Panc1 (cell line): ENCODE data around the gene UBE2D4.

ENCODE experiments used
- SIN3A ChIP-seq: IDR thresholded peaks from 2 replicates; pipeline ENCODE4 v1.6.1; 2012; ENCODE audit warnings: low read depth, mild to moderate bottlenecking, low read length, moderate library complexity, borderline replicate concordance; ENCODE audit not compliant: insufficient read depth
- TF ChIP-seq, protein P1 (sequence below): fragments of 450-650 bp; IDR thresholded peaks from 2 replicates; pipeline ENCODE4 v1.5.1; 2017; ENCODE audit warnings: mild to moderate bottlenecking

DNA sequence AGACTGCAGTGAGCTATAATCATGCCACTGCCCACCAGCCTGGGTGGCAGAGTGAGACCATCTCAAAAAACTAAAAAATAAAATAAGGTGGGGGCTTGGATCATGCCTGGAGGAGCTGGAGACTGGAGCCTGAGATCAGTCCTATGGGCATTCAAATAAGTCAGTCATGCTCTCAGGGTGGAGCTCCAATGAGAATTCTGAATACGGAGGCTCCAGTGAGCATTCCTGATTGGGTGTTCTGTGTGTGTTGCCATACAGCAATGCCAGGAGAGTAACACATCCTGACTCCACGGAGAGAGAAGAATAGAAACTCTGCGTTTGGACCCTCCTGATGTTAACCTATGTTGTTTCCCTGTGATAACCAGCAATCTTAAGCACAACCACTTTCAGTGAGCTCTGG, 16.0 kb downstream of the UBE2D4 start:
- no peak for TF ChIP-seq SIN3A
- TF ChIP-seq, protein P1, sequence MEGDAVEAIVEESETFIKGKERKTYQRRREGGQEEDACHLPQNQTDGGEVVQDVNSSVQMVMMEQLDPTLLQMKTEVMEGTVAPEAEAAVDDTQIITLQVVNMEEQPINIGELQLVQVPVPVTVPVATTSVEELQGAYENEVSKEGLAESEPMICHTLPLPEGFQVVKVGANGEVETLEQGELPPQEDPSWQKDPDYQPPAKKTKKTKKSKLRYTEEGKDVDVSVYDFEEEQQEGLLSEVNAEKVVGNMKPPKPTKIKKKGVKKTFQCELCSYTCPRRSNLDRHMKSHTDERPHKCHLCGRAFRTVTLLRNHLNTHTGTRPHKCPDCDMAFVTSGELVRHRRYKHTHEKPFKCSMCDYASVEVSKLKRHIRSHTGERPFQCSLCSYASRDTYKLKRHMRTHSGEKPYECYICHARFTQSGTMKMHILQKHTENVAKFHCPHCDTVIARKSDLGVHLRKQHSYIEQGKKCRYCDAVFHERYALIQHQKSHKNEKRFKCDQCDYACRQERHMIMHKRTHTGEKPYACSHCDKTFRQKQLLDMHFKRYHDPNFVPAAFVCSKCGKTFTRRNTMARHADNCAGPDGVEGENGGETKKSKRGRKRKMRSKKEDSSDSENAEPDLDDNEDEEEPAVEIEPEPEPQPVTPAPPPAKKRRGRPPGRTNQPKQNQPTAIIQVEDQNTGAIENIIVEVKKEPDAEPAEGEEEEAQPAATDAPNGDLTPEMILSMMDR: no peak
